HCT116 (cell line): Measurements from ENCODE around the gene RAD9A. TPM values are rescaled to one million over a fixed set of nuclear protein-coding genes. Genes with fewer than 3 reads are reported as not detected.

Experiments used
- ATAC-seq: fragments of 200-7000 bp; cut with Tn5 transposase; 2 replicates; pipeline ENCODE4 v1.9.1; 2020; ENCODE audit warnings: mild to moderate bottlenecking, moderate library complexity
- BruUV-seq: library from RNA; stranded (reverse); fragments of 400-500 nt; replicated peaks from 2 replicates; lab custom pipeline; 2021; lab: Mats Ljungman, UMichigan
- CTCF ChIA-PET: fragments of 300-600 bp; sonication (Branson Sonifier 250); formaldehyde crosslinking; loops from one replicate; lab custom pipeline; 2021; ENCODE audit warnings: antibody characterized with exemption; lab: Charles Lee
- POLR2A ChIA-PET: fragments of 300-600, 350-600 bp; sonication (Branson Sonifier 250); formaldehyde crosslinking; loops from one replicate; lab custom pipeline; 2021; ENCODE audit warnings: antibody characterized with exemption; lab: Charles Lee
- RAD21 ChIA-PET, 2 experiments: fragments of 300-600 bp; sonication (Branson Sonifier 250); formaldehyde crosslinking; loops; one replicate each; lab custom pipeline; 2023; ENCODE audit warnings: low total read pairs in 2 of 2; ENCODE audit not compliant: uncharacterized antibody in 2 of 2, unreplicated experiment in 2 of 2, low non-redundant PET in 1 of 2; lab: Charles Lee
- DNase-seq: peaks from one replicate; pipeline ENCODE4 v3.0.0-alpha.2; 2010; ENCODE audit warnings: low read depth, low spot score
- H2AFZ ChIP-seq: fragments of 200-600 bp; shearing (Covaris generic), sonication (generic); 2 replicates; pipeline ENCODE4 v1.6.1; 2017; ENCODE audit warnings: low read depth, mixed run types, mixed read lengths, antibody characterized with exemption, low read length; ENCODE audit not compliant: poor library complexity, severe bottlenecking
- H3K27ac ChIP-seq: 2 replicates; pipeline ENCODE4 v1.5.1; 2012; ENCODE audit warnings: low read depth, low read length
- H3K27me3 ChIP-seq: fragments of 200-600 bp; sonication (generic); 2 replicates; pipeline ENCODE4 v1.6.1; 2016; ENCODE audit warnings: mixed run types, low read length, mixed read lengths; ENCODE audit not compliant: insufficient read depth
- H3K36me3 ChIP-seq, 2 experiments: fragments of 200-500 bp in 1 of 2; fragments of 200-600 bp in 1 of 2; sonication (Bioruptor generic) in 1 of 2; sonication (generic) in 1 of 2; 2 replicates each; pipeline versions ENCODE4 v1.5.1 to v1.6.1; 2014 to 2016; ENCODE audit warnings: low read length in 2 of 2, inconsistent platforms in 1 of 2, mixed read lengths in 1 of 2, mixed run types in 1 of 2; ENCODE audit not compliant: insufficient read depth in 2 of 2, control insufficient read depth in 1 of 2
- H3K4me1 ChIP-seq, 2 experiments: fragments of 200-600 bp in 1 of 2; sonication (generic) in 1 of 2; 2 replicates each; pipeline versions ENCODE4 v1.5.1 to v1.6.1; 2012 to 2017; ENCODE audit warnings: low read length in 2 of 2, inconsistent platforms in 1 of 2, mild to moderate bottlenecking in 1 of 2, mixed read lengths in 1 of 2, mixed run types in 1 of 2, moderate library complexity in 1 of 2; ENCODE audit not compliant: insufficient read depth in 2 of 2, control insufficient read depth in 1 of 2
- H3K4me2 ChIP-seq: fragments of 200-600 bp; sonication (generic); 2 replicates; pipeline ENCODE4 v1.6.1; 2017; ENCODE audit warnings: mixed run types, low read length, mixed read lengths
- H3K4me3 ChIP-seq, 2 experiments: fragments of 200-600 bp in 1 of 2; sonication (generic) in 1 of 2; replicated peaks in 1 of 2; 2 replicates each; pipeline ENCODE4 v1.5.1; 2011 to 2016; ENCODE audit warnings: low read length in 2 of 2, control low read depth in 1 of 2, low read depth in 1 of 2, mild to moderate bottlenecking in 1 of 2, mixed read lengths in 1 of 2, mixed run types in 1 of 2
- H3K79me2 ChIP-seq: fragments of 200-600 bp; sonication (generic); 2 replicates; pipeline ENCODE4 v1.6.1; 2017; ENCODE audit warnings: mild to moderate bottlenecking, mixed run types, low read length, moderate library complexity, mixed read lengths; ENCODE audit not compliant: insufficient read depth
- H3K9ac ChIP-seq: fragments of 200-600 bp; sonication (generic); 2 replicates; pipeline ENCODE4 v1.6.1; 2016; ENCODE audit warnings: low read length, mixed read lengths
- H3K9me2 ChIP-seq: fragments of 200-600 bp; sonication (generic), shearing (Covaris generic); 2 replicates; pipeline ENCODE4 v1.6.1; 2017; ENCODE audit warnings: mixed run types, mild to moderate bottlenecking, moderate library complexity; ENCODE audit not compliant: insufficient read depth
- H3K9me3 ChIP-seq, 2 experiments: fragments of 200-500 bp in 1 of 2; fragments of 200-600 bp in 1 of 2; sonication (Bioruptor generic) in 1 of 2; sonication (generic) in 1 of 2; 2 replicates each; pipeline ENCODE4 v1.6.1; 2014 to 2017; ENCODE audit warnings: low read length in 2 of 2, mixed read lengths in 2 of 2, inconsistent platforms in 1 of 2, low read depth in 1 of 2, mild to moderate bottlenecking in 1 of 2, mixed run types in 1 of 2, moderate library complexity in 1 of 2; ENCODE audit not compliant: control insufficient read depth in 1 of 2, insufficient read depth in 1 of 2
- H4K20me1 ChIP-seq: fragments of 200-600 bp; sonication (generic), shearing (Covaris generic); 2 replicates; pipeline ENCODE4 v1.6.1; 2017; ENCODE audit warnings: mixed run types, mild to moderate bottlenecking, moderate library complexity; ENCODE audit not compliant: insufficient read depth
- CEBPB ChIP-seq: IDR thresholded peaks from 2 replicates; pipeline ENCODE4 v1.6.1; 2012; ENCODE audit warnings: low read depth
- ELF1 ChIP-seq: IDR thresholded peaks from 2 replicates; pipeline ENCODE4 v1.6.1; 2012; ENCODE audit warnings: low read depth, borderline replicate concordance
- EZH2 ChIP-seq: fragments of 200-600 bp; sonication (generic); IDR thresholded peaks from 2 replicates; pipeline ENCODE4 v1.6.1; 2017; ENCODE audit warnings: antibody characterized with exemption, mixed run types
- REST ChIP-seq: IDR thresholded peaks from 2 replicates; pipeline ENCODE4 v1.6.1; 2012; ENCODE audit warnings: low read depth
- SIN3A ChIP-seq: IDR thresholded peaks from 2 replicates; pipeline ENCODE4 v1.6.1; 2012; ENCODE audit warnings: low read depth
- SP1 ChIP-seq: IDR thresholded peaks from 2 replicates; pipeline ENCODE4 v1.6.1; 2012; ENCODE audit warnings: low read depth
- SRF ChIP-seq: IDR thresholded peaks from 2 replicates; pipeline ENCODE4 v1.6.1; 2012; ENCODE audit warnings: low read depth
- ZFX ChIP-seq: fragments of 450-650 bp; IDR thresholded peaks from 2 replicates; pipeline ENCODE4 v1.6.1; 2017
- intact Hi-C: fragments of 100-400 bp; cut with micrococcal nuclease; formaldehyde crosslinking; loops from 2 replicates; pipeline ENCODE4 v1.10.0; 2022
- total RNA-seq: library from RNA; stranded (reverse); gene quantifications from one replicate; pipeline ENCODE4 v1.2.1, GENCODE V29; 2021; ENCODE audit not compliant: unreplicated experiment
- TF ChIP-seq, protein P1 (sequence below): IDR thresholded peaks from 2 replicates; pipeline ENCODE4 v1.6.1; 2011; ENCODE audit warnings: mild to moderate bottlenecking, low read length, moderate library complexity; ENCODE audit not compliant: insufficient replicate concordance; ENCODE audit errors: extremely low read depth

Gene RAD9A
- total RNA-seq, 1 experiment from 2014 or later: 49.8 TPM

- TF ChIP-seq, protein P1, sequence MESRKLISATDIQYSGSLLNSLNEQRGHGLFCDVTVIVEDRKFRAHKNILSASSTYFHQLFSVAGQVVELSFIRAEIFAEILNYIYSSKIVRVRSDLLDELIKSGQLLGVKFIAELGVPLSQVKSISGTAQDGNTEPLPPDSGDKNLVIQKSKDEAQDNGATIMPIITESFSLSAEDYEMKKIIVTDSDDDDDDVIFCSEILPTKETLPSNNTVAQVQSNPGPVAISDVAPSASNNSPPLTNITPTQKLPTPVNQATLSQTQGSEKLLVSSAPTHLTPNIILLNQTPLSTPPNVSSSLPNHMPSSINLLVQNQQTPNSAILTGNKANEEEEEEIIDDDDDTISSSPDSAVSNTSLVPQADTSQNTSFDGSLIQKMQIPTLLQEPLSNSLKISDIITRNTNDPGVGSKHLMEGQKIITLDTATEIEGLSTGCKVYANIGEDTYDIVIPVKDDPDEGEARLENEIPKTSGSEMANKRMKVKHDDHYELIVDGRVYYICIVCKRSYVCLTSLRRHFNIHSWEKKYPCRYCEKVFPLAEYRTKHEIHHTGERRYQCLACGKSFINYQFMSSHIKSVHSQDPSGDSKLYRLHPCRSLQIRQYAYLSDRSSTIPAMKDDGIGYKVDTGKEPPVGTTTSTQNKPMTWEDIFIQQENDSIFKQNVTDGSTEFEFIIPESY: no peak
- TF ChIP-seq SRF (no peak), ELF1 (no peak), SP1 (no peak), SIN3A (no peak), ZFX (no peak)
Measured at GRCh38 chr11:67441098-67441563, 49.3 kb downstream of the RAD9A start (continued).

DNA sequence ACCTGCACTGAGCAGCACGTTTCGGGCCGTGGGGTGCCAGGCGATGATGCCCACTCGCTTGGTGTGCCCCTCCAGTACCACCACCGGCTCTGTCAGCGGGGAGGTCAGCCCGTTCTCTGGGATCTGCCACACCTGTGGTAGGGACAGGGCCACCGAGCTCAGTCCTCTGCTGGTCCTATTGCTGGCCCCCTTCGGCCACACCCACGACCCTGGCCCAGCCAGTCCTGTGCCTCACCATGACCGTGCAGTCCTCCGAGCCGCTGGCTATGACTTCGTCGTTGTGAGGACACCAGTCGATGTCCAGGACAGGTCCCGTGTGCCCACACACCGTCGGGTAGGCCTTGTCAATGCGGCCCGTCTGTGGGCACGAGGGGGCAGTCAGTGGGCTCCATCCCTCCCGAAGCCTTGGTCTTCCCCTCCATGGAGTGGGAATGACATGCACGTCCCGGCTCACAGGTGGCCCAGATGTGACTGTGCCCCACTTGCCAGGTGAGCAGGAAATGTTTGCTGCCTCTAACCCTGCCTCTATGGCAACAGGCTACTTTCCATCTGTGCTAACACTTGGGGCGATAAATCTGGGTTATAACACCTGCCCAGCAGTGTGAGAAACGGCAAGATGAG is 50.1 kb downstream of the RAD9A start:
- BruUV-seq: TSS peak; percentile 59
- TF ChIP-seq CEBPB (no peak), REST (no peak), EZH2 (no peak)
- peaks cover 0 to 2% of the 10 kb centered on the region in 2 experiments; a peak in 1 of 4 replicates for H3K36me3 ChIP-seq
- H3K27ac ChIP-seq: no peak overlapping the region
- intact Hi-C loops: no loop called here
- H3K9me3 ChIP-seq: no peaks in the 10 kb centered on the region
- DNase-seq (no peak), ATAC-seq (no peak)
- H3K79me2 ChIP-seq: peaks cover 7% of the 10 kb centered on the region; the same call in 1 of the 2 replicates
- no peaks in the 10 kb centered on the region for H4K20me1 ChIP-seq
- ChIA-PET POLR2A (no interaction called here), RAD21 (no interaction called here), CTCF (no interaction called here)
- no peaks in the 10 kb centered on the region for H3K9me2 ChIP-seq
- no peak overlapping the region for H3K9ac ChIP-seq
- no peak overlapping the region for H2AFZ ChIP-seq
- peak overlapping the region; percentile 94 for H3K4me2 ChIP-seq
- no peaks in the 10 kb centered on the region for H3K27me3 ChIP-seq
- peak overlapping the region; percentile 82 to 90; a peak in 3 of 4 replicates for H3K4me3 ChIP-seq
- peaks cover 6 to 28% of the 10 kb centered on the region in 2 experiments; a peak in 3 of 4 replicates for H3K4me1 ChIP-seq
